KOPT-K1 (cell line): ENCODE results near the gene DPT.

Experiments
- H3K27ac ChIP-seq: fragments of 200-600 bp; sonication (generic); 2 replicates; pipeline ENCODE4 v1.5.1; 2016; ENCODE audit warnings: antibody characterized with exemption, mild to moderate bottlenecking, low read depth, low read length; ENCODE audit not compliant: poor library complexity, severe bottlenecking
- H3K36me3 ChIP-seq: fragments of 200-600 bp; sonication (generic); 2 replicates; pipeline ENCODE4 v1.5.1; 2017; ENCODE audit warnings: antibody characterized with exemption, mild to moderate bottlenecking, low read length, moderate library complexity; ENCODE audit not compliant: insufficient read depth
- H3K9me3 ChIP-seq: fragments of 200-600 bp; sonication (generic); 2 replicates; pipeline ENCODE4 v1.5.1; 2017; ENCODE audit warnings: antibody characterized with exemption, low read length, mild to moderate bottlenecking; ENCODE audit not compliant: insufficient read depth, poor library complexity, severe bottlenecking

Gene DPT

DNA sequence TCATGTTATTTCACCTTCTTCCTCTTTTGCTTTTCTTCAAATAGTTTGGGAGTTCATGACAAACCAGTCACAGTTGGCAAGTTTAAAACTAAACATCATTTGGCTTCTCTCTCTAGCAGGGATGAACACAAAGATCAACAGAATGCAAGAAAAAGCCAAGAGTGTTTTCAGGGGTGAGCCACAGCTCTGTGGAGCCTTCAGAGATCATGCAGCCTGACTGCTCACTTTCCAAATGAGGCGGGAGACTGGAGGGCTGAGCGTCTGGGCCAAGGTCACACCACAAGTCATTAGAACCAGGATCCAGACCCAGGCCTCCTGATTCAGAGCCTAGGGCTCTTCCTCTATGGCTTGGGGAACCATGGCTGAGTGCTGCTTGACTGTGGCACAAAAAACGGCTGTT lies 2.7 kb downstream of the DPT start:
- Histone ChIP-seq H3K27ac (no peak overlapping the region), H3K9me3 (peaks cover 5% of the 10 kb centered on the region), H3K36me3 (no peaks in the 10 kb centered on the region)

DNA sequence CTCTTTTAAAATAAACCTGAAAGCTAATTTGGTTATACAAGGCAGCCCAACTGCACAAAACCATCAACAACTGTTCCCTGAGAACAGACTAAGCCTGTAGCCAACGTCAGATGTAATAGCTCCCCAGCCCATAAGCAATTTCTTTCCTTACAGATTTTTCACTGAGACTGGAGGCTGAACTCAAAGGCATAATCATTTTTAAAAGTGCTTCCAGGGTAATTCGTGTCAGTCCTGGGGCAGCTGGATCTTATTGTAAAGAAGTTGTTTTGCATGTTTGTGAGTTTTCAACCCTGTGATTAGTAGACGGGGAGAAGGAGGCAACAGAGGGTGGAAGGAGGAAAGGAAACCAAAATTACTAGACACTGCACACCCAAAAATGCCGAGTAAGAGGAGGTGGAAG lies 3.2 kb downstream of the DPT start:
- no peaks in the 10 kb centered on the region for H3K36me3 ChIP-seq
- no peak overlapping the region for H3K27ac ChIP-seq
- H3K9me3 ChIP-seq = peaks cover 5% of the 10 kb centered on the region

DNA sequence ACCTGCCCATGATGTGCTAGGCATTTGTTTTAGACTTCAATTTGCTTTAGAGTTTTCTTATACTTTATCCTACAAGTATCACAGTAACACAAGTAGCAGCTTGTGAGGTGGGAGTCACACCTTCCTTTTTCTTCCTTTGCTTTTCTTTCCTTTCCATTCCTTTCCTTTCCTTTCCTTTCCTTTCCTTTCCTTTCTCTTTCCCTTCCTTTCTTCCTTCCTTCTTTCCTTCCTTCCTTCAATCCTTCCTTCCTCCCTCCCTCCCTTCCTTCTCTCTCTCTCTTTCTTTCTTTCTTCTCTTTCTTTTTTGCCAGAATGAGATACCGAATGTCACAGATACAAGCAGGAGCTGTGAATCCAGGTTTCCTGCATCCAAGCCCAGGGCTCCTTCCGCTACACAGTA lies 3.9 kb downstream of the DPT start:
- H3K27ac ChIP-seq = no peak overlapping the region
- no peaks in the 10 kb centered on the region for H3K36me3 ChIP-seq
- peaks cover 5% of the 10 kb centered on the region for H3K9me3 ChIP-seq

DNA sequence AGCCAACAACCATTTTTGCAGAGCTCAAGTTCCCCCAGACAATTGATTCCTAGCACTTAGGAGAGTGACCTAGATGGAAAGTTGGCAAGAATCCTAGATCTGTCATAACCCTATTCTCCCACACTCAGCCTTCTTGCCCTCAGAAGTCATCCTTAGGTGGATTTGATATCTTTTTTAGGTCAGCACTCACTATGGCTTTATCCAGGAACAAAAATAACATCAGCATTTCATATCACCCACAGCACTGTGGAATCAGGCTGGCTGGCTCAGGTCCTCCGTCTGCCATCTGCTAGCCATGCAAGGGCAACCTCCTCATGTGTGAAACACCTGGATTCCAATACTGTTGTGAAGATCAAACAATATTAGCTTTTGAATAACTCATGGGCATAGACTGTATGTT lies 6.0 kb downstream of the DPT start:
- H3K27ac ChIP-seq = no peak overlapping the region
- no peaks in the 10 kb centered on the region for H3K9me3 ChIP-seq
- no peaks in the 10 kb centered on the region for H3K36me3 ChIP-seq

DNA sequence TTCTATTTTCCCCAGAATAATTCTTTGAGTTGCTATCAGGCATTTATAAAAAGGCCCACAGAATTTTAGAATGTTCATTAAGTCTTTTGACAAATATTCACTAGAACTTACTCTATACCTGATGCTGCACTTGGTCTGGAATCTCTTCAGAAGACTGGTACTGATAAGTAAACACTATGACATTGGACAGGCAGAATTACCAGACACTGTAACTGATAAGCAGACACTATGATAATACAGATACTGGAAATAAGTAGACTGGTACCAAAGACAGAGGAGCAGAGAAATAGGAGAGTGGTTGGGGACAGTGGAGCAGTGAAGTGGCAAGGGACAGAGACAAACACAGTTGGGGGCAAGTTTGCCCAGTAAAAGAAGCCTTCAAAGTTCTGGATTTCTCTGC lies 8.2 kb downstream of the DPT start:
- H3K27ac ChIP-seq = no peak overlapping the region
- H3K9me3 ChIP-seq = no peaks in the 10 kb centered on the region
- no peaks in the 10 kb centered on the region for H3K36me3 ChIP-seq

DNA sequence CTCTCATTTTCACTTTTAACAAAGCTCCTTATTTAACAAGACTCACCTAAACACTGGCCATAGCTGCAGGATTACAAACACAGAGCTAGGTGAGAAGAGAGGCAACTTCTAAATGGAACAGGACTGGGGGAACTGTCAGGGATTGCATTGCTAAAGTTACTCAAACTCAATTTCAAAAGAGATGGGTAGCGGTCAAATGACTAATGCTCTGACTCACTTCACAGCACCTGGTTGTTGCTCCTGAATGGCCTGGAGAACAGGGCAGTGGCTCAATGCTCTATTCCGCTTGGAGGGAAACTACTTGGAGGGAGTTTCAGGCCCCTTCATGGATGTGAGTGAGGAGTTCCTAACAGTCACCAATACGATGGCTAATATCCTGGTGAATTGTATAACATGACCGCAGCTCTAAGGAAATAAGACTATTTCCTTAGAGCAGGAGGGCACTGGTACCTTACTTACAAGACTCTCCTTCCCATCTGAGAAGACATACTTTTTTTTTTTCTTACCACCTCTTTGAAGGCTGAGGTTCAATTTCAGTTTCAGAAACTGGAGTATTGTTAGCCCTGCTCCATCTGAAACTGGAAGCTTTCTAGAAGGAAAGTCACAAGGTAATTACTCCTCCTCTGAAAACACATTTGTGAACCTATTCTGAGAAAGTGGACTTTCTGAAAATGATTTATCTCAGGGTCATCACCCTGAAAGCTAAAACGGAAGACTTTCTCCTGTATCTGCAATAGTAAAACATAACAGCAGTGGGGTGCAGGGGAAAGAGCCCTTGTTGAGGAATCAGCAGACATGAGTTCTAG lies 9.5 kb downstream of the DPT start:
- H3K27ac ChIP-seq = no peak overlapping the region
- no peaks in the 10 kb centered on the region for H3K36me3 ChIP-seq
- no peaks in the 10 kb centered on the region for H3K9me3 ChIP-seq

DNA sequence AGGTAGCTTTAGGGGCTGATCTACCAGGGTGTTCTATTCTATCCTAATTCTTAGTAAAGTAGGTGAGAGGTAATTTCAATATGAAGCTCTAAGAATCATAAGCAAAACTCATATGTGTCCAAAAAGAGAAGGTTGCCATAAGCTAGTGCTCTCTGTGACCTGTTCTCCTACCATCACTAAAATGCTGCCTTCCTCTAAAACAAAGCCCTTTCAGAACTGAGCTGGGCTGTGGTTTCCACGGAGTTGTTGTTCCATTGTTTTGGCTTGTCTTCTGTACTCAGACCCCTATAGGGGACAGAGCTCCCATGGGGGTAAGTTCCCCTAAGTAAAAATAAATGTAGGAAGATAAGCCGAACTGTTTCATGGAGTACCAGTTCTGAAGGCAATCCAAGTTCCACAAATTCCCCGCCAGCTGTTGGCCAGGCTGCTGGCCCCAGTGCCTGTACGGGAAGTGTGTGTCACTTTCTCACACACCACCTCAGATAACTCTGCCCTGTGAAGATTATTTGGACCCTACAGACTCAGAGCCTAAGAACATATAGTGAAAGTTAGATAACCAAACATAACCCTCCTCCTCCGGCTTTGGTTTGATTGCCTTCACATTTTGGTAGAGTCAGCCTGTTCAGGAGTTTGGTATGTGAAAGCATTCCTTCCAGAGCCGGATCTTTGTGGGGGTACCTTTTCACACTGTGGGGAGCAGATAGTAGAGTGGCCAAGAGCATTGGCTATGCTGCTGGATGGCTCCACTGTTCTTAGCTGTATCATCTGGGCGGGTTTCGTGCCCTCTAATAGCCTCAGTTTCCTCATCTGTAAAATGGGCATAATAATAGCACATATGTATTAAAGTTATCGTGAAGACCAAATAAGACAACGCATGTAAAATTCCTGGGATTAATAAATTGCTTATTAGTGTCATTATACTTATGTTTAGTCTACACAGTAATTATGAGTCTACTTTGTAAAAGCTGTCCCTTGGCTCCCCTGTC lies 10.8 kb downstream of the DPT start:
- H3K9me3 ChIP-seq = no peaks in the 10 kb centered on the region
- H3K27ac ChIP-seq = no peak overlapping the region
- no peaks in the 10 kb centered on the region for H3K36me3 ChIP-seq

DNA sequence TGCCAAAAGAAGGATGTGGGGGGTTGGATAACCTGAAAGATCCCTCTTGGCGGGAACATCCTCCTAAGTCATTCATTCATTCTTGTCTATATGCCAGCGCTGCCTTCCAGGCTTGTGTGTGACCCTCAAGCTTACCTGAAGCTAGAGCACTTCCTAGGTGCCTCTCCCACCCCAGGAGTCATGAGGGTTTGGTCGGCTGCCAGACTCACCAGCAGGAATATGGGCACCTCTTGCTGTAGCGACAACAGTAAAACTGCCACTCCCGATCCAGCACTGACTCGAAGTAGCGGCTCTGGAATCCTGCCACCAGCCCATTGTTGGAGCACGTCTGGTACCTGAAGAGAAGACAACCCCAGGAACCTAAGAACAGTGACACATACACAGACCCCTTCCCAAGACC lies 15.0 kb downstream of the DPT start:
- Histone ChIP-seq H3K36me3 (no peaks in the 10 kb centered on the region), H3K9me3 (no peaks in the 10 kb centered on the region), H3K27ac (no peak overlapping the region)

DNA sequence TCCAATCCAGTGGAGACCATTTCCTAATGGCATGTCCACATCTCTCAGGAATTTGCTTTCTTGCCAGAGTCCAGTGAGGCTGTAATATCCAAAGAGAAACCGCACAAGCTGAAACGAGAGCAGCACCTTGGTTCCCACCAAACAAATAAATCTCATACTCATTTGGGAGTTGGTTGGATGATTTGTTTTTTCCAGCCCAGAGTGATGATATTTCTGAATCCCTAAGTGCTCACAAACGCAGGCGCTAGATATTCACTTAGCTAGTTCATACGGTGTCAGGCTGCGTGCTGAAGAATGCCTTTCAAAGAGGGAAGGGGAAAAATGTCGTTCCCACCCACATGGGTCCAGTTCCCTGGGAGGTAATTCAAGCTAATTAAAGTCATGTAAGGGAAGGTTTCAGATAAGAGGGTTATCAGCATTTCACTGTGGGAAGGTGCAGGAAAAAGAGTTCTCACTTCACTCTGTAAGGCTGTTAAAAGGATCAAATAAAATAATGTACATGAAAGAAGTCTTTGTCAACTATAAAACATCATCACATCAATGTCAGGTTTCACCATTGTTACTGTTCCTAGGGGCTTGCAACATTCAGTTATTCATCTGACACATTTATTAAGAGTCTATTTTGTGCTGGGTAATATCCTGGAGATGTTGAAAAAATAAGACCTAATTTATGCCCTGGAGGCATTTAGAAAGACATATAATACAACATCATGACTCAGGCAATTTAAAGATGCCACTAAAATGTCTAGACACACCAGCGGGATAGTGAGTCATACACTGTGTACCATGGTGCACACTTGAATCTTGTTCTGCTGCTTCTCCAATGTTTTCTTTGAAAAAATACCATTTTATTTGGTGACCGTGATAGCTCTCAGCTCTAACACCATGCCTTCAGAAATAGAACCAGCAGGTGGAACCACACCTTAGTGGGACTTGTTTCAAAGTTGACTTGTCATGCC lies 19.3 kb downstream of the DPT start:
- no peak overlapping the region for H3K27ac ChIP-seq
- no peaks in the 10 kb centered on the region for H3K36me3 ChIP-seq
- H3K9me3 ChIP-seq = no peaks in the 10 kb centered on the region

DNA sequence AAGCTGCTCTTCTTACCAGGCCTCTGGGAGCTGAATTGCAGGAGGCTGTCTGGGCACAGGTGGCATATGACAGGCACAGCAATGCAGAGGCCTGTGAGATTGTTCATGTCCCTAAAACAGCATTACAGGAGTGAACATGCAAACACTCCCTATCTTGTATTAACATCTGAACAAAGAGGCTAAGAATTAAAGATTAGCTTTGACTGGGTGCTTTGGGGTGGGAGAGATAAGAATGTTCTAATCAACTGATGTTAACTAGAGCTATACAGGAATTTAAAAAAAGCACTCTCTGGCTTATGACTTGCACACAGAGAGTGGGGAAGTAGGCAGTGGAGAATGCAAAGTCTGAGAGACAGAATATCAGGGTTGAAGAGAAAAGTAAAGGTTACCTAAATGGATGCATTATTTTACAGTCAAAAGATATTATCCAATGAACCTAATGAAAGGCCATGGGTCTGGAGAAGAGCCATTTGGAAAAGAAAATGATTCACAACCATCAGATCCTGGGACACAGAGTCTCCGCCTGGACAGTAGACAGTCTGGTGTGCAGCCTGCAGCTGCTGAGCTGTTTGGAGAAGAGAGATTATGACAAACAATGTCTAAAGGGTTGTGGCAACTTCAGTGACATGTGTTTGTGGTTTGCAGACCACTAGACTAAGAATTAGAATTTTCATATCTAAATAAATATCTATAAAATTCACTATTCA lies 20.2 kb downstream of the DPT start:
- Histone ChIP-seq H3K27ac (no peak overlapping the region), H3K36me3 (no peaks in the 10 kb centered on the region), H3K9me3 (no peaks in the 10 kb centered on the region)

DNA sequence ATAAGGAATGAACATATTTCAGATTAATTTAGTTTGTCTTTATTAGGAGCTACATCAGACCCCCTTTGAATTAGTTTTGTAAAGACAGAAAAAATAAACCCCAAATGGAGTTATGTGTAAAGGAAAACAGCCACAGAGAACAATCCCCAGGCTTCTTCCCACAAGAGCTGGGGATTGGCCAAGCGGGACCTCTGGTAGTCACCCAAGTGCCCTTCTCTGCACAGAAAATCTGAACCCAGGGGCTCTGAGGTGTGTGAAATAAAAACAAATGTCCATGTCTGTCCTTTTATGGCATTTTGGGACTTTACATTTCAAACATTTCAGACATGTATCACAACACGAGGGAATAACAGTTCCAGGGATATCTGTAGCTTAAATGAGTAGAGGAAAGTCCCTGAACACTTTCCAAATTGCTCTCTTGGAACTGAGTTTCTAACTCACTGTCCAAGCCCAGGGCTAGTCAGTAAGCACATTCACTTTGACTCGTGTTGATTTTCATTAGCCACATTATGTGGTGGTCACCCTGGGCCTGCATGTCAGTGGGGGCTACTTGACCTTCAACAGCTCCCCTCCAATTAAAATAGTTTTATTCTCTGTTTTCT lies 22.5 kb downstream of the DPT start:
- H3K27ac ChIP-seq = no peak overlapping the region
- no peaks in the 10 kb centered on the region for H3K36me3 ChIP-seq
- H3K9me3 ChIP-seq = no peaks in the 10 kb centered on the region

DNA sequence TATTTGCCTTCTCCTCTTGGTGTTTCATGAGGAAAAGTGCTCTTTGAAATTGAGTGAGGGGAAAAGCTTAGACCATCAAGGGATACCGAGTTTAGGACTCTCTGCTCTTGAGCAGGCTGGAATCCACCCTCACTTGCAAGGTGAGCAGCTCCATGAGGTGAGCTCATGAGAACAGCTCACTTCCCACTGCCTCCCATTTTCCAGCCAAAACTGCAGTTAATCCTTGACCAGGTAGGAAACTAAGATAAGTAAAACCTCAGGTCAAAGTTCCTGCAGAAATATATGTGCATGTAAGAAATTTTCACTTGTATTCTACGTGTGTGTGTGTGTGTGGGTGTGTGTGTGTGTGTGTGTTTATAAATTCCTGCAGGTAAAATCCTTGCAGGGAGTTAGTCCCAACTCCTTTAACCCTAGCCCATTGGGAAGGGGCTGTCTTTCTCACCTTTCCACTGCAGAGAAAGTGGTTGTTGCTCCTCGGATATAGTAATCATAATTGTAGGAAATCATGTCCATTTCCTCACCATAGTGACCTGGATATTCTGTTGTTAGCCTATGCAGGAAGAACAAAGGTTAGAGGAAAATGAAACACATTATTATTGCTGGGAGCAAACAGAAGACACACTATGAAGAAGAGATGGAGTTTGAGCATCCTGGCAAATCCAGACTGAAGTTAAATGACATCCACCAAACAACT lies 28.3 kb downstream of the DPT start:
- Histone ChIP-seq H3K36me3 (no peaks in the 10 kb centered on the region), H3K9me3 (no peaks in the 10 kb centered on the region), H3K27ac (no peak overlapping the region)

DNA sequence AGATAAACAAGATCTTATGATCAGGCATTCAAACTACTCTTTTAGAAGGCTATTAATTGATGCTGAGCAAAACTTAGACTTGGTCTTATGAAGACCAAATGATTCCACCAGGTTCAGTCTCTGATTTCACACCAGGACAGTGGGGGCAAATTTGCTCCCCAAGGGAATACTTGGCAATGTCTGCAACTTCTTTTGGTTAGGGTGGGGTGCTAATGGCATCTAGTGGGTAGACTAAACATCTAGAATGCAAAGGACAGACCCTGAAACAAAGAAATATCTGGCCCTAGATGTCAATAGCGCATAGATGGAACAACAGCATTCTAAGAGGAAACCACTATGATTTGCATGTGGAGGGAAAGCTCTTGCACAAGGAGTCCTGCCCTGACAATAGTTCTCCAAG lies 30.6 kb downstream of the DPT start:
- Histone ChIP-seq H3K9me3 (no peaks in the 10 kb centered on the region), H3K27ac (no peak overlapping the region), H3K36me3 (no peaks in the 10 kb centered on the region)
